IMR-90 (cell line): Measurements from ENCODE around the gene UBE2O.
A peak's percentile ranks its signal among the peaks of the same experiment; 100 is the strongest.

Experiments used
- BHLHE40 ChIP-seq: fragments of 150-350 bp; IDR thresholded peaks from 2 replicates; pipeline ENCODE4 v1.6.1; 2016; ENCODE audit warnings: mild to moderate bottlenecking, low read depth, low read length
- CHD1 ChIP-seq: IDR thresholded peaks from 2 replicates; pipeline ENCODE4 v1.6.1; 2012; ENCODE audit warnings: low read depth, low read length, improper control_type of control experiment
- CTCF ChIP-seq: conservative IDR thresholded peaks from 2 replicates; pipeline ENCODE4 v1.5.1; 2012; ENCODE audit warnings: mild to moderate bottlenecking, low read depth, low read length, improper control_type of control experiment
- ELK1 ChIP-seq: fragments of 150-350 bp; IDR thresholded peaks from 2 replicates; pipeline ENCODE4 v1.6.1; 2016; ENCODE audit warnings: low read depth, mild to moderate bottlenecking, low read length, moderate library complexity, borderline replicate concordance
- MAFK ChIP-seq: IDR thresholded peaks from 2 replicates; pipeline ENCODE4 v1.6.1; 2012; ENCODE audit warnings: low read depth, low read length, improper control_type of control experiment
- NFE2L2 ChIP-seq: fragments of 150-350 bp; IDR thresholded peaks from 2 replicates; pipeline ENCODE4 v1.6.1; 2016; ENCODE audit warnings: low read depth, mild to moderate bottlenecking, low read length
- POLR2A ChIP-seq: IDR thresholded peaks from 2 replicates; pipeline ENCODE4 v1.6.1; 2012; ENCODE audit warnings: mild to moderate bottlenecking, low read depth, low read length
- RAD21 ChIP-seq: IDR thresholded peaks from 2 replicates; pipeline ENCODE4 v1.6.1; 2012; ENCODE audit warnings: low read length, improper control_type of control experiment
- RFX5 ChIP-seq: IDR thresholded peaks from 2 replicates; pipeline ENCODE4 v1.8.0; 2012; ENCODE audit warnings: low read depth, mild to moderate bottlenecking, low read length, moderate library complexity
- SMC3 ChIP-seq: fragments of 150-350 bp; IDR thresholded peaks from 2 replicates; pipeline ENCODE4 v1.6.1; 2016; ENCODE audit warnings: low read depth, mild to moderate bottlenecking, antibody characterized with exemption, low read length, moderate library complexity
- USF2 ChIP-seq: fragments of 150-350 bp; IDR thresholded peaks from 2 replicates; pipeline ENCODE4 v1.6.1; 2017; ENCODE audit warnings: mild to moderate bottlenecking, antibody characterized with exemption, low read length, low read depth

GRCh38 chr17:76473541-76473985, 20.6 kb upstream of the UBE2O start:
- peak; percentile 35; the same call in 1 of the 2 replicates for TF ChIP-seq CTCF
- TF ChIP-seq POLR2A, result no peak
- peak; percentile 44 for TF ChIP-seq SMC3
- peak; percentile 43 for TF ChIP-seq RAD21
- no peak for TF ChIP-seq USF2
- TF ChIP-seq CHD1, result no peak
- no peak for TF ChIP-seq BHLHE40
- no peak for TF ChIP-seq RFX5
- TF ChIP-seq MAFK, result no peak
- TF ChIP-seq NFE2L2, result no peak
- TF ChIP-seq ELK1, result no peak
